GM06990 (cell line): ENCODE measurements around the gene TEAD1.

ENCODE experiments used
- DNase-seq: peaks from one replicate; pipeline ENCODE4 v3.0.0-alpha.2; 2011; ENCODE audit not compliant: insufficient read length; ENCODE audit errors: extremely low read depth
- H3K27me3 ChIP-seq: replicated peaks from 2 replicates; pipeline ENCODE4 v1.6.0; 2011; ENCODE audit warnings: low read length; ENCODE audit not compliant: control insufficient read depth, insufficient read depth
- H3K36me3 ChIP-seq: 2 replicates; pipeline ENCODE4 v1.5.1; 2011; ENCODE audit warnings: low read length; ENCODE audit not compliant: control insufficient read depth, insufficient read depth
- H3K4me3 ChIP-seq: replicated peaks from 2 replicates; pipeline ENCODE4 v1.5.1; 2011; ENCODE audit warnings: low read depth, mild to moderate bottlenecking, control low read depth, low read length
- TF ChIP-seq, protein P1 (sequence below): IDR thresholded peaks from 2 replicates; pipeline ENCODE4 v1.5.1; 2011; ENCODE audit warnings: low read length, control low read depth, mild to moderate bottlenecking, inconsistent platforms; ENCODE audit not compliant: insufficient read depth, poor library complexity, severe bottlenecking

The TEAD1 gene

DNA sequence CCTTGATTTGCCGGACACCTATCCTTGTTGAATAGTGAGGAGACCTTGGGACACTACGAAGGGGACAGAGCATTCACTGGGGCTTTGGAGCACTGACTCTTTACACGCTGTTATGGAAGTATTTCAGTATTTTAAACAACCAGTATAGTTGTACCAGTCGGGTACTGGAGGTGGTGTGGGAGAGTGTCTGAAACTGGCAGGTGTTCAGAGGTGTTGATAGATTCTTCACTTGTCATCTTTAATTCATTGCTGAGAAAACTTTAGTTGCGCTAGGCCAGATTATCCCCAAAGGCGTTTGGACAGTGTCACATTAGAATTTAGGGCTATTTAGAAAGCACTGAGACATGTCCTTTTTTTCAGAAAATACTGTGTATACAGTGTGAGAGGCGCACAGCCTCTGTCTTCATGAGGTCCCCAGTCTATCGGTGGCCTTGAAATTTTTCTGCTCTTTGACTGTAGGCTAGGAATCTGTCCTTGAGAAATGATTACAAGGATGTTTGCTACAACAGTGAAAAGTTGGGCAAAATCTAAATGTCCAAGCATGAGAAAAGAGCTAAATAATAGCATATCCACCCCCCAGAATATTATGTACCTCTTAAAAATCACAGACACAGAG lies 69.7 kb downstream of the TEAD1 start:
- no peaks in the 10 kb centered on the region for H3K36me3 ChIP-seq
- TF ChIP-seq, protein P1, sequence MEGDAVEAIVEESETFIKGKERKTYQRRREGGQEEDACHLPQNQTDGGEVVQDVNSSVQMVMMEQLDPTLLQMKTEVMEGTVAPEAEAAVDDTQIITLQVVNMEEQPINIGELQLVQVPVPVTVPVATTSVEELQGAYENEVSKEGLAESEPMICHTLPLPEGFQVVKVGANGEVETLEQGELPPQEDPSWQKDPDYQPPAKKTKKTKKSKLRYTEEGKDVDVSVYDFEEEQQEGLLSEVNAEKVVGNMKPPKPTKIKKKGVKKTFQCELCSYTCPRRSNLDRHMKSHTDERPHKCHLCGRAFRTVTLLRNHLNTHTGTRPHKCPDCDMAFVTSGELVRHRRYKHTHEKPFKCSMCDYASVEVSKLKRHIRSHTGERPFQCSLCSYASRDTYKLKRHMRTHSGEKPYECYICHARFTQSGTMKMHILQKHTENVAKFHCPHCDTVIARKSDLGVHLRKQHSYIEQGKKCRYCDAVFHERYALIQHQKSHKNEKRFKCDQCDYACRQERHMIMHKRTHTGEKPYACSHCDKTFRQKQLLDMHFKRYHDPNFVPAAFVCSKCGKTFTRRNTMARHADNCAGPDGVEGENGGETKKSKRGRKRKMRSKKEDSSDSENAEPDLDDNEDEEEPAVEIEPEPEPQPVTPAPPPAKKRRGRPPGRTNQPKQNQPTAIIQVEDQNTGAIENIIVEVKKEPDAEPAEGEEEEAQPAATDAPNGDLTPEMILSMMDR, result no peak
- DNase-seq, result no peak
- H3K27me3 ChIP-seq, result no peaks in the 10 kb centered on the region
- H3K4me3 ChIP-seq, result no peak overlapping the region

DNA sequence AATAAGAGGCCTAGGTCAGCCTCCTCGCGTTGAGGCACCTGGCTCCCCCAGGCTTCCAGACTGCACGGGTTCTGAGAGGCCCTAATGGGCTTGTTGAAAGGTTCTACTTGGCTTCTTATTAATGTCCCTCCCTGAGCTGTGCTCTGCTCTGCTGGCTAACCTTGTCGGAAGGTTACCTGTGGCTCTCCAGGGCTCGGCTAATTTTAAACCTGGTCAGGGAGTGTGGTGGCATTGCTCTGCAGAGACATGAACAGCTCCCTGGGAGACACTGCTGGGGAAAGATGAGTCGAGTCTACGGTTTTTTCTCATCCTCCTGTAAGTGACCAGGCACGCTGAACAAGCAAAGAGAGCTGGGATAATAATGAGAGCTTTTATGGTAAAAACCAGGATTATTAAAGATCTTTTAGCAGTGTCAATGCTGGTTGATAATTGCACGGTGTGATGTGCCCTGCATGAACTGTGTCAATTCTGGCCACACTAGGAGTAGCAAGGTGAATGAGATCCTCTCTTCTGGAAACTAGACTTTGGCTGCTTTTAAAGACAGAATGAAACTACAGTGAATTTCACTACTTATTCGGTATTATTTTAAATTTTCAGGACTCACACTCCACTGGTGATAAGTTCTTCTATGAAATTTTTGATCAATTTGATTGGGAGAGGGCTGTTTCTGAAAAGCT lies 70.7 kb downstream of the TEAD1 start:
- Histone ChIP-seq H3K4me3 (no peak overlapping the region), H3K36me3 (no peaks in the 10 kb centered on the region), H3K27me3 (no peaks in the 10 kb centered on the region)
- TF ChIP-seq, protein P1, result no peak
- no peak for DNase-seq

DNA sequence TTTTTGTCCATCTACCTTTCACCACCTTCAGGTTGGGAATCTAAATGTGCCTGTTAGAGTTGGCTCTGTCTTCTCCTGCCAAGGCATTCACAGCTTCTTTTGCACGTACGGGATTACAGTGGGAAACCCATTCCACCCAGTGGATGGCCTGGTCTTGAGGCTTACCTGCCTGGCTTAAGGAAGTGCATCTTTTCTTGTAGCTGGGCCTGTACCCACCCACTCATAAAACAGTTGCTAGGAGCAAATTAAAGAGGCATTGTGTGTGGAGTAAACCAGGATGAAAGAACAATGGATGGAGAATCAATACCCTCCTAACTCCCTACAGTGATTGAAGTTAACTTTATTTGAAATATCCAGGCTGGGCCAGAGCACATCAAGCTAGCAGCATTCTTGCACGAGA lies 71.6 kb downstream of the TEAD1 start:
- Histone ChIP-seq H3K36me3 (no peaks in the 10 kb centered on the region), H3K4me3 (no peak overlapping the region), H3K27me3 (no peaks in the 10 kb centered on the region)
- no peak for DNase-seq
- TF ChIP-seq, protein P1, result no peak

DNA sequence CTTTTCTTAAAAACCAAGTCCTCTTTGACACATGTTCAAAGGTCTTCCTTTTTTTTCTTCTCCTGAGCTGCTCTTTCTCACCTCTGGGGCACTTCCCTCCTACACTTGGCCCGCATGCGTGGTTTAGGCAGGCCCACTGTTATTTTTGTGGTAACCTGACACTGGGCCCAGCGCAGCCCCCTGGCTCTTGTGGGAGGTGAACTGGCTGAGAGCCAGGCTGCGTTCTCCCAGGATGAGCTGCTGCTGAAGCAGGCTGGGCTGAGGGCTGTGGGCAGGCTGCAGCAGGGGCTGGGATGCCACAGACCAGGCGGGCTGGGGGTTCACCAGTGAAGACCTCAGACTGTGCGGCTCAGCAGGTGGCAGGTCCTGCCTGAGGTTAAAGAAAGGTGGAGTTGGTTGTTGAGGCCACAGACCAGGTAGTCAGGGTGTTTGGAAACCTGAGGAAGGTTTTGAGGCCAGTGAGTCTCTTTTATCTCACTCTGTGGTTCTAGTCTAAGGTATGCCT lies 72.4 kb downstream of the TEAD1 start:
- Histone ChIP-seq H3K27me3 (no peaks in the 10 kb centered on the region), H3K36me3 (no peaks in the 10 kb centered on the region), H3K4me3 (no peak overlapping the region)
- TF ChIP-seq, protein P1, result no peak
- DNase-seq, result no peak

DNA sequence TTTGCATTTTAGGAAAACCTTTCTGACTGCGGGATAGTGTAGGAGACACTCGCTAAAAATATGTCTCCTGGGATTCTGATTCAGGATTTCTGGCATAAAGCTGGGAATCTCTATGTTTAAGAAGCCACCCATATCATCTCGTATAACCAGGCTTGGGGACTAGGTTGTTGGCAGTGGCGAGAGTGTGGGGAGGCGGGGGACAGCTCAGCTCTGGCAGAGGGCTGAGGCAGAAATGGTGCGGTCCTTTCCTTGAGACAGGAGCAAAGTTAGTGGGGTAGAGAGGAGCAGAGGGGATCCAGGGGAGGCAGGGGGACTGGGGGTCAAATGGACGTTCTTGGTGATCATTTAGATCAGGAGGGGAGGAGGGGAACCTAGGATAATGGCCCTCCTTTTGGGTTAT lies 74.3 kb downstream of the TEAD1 start:
- Histone ChIP-seq H3K27me3 (no peaks in the 10 kb centered on the region), H3K4me3 (no peak overlapping the region), H3K36me3 (no peaks in the 10 kb centered on the region)
- no peak for DNase-seq
- TF ChIP-seq, protein P1, result no peak
